RWPE1 (cell line): ENCODE results near the gene ANTXRL.
"Not testable (repeated sequence)": the region's sequence is repeated elsewhere in the genome, so short reads cannot be mapped to it uniquely, and the experiment has no call there.

Source experiments
- CTCF ChIA-PET: fragments of 350-600 bp; sonication (Branson Sonifier 250); formaldehyde crosslinking; extraction: SDS; loops from one replicate; lab custom pipeline; 2021; lab: Yijun Ruan, JAX
- POLR2A ChIA-PET: fragments of 400-600 bp; formaldehyde crosslinking; extraction: SDS; loops from one replicate; lab custom pipeline; 2020; ENCODE audit warnings: antibody characterized with exemption; ENCODE audit not compliant: low non-redundant PET; lab: Yijun Ruan, JAX
- DNase-seq: peaks from one replicate; pipeline ENCODE4 v3.0.0; 2012; ENCODE audit warnings: low spot score
- H3K27ac ChIP-seq: fragments of 450-650 bp; 2 replicates; pipeline ENCODE4 v1.5.1; 2017
- CTCF ChIP-seq: fragments of 450-650 bp; conservative IDR thresholded peaks from 2 replicates; pipeline ENCODE4 v1.5.1; 2017; ENCODE audit warnings: low read depth, mild to moderate bottlenecking

Gene ANTXRL

GRCh38 chr10:46326066-46326465 is 39.3 kb downstream of the ANTXRL start:
- no peak overlapping the region for H3K27ac ChIP-seq
- peak; percentile 10 for DNase-seq
- no peak for TF ChIP-seq CTCF
- POLR2A ChIA-PET = no interaction called here
- CTCF ChIA-PET = interaction anchor here (0.6 kb wide), 1 partner anchor 227 kb away, joined by 3 read pairs; no protein-coding TSS in a partner anchor

- no peak for DNase-seq
- CTCF ChIA-PET = interaction anchor here (0.6 kb wide), 1 partner anchor 226 kb away, joined by 3 read pairs; no protein-coding TSS in a partner anchor
- TF ChIP-seq CTCF = no peak
- POLR2A ChIA-PET = no interaction called here
- no peak overlapping the region for H3K27ac ChIP-seq
Measured at GRCh38 chr10:46326971-46327370, 40.2 kb downstream of the ANTXRL start.

GRCh38 chr10:46327685-46328084 is 40.9 kb downstream of the ANTXRL start:
- DNase-seq = no peak
- TF ChIP-seq CTCF = no peak
- POLR2A ChIA-PET = no interaction called here
- CTCF ChIA-PET = no interaction called here
- no peak overlapping the region for H3K27ac ChIP-seq

- H3K27ac ChIP-seq = no peak overlapping the region
- POLR2A ChIA-PET = no interaction called here
- CTCF ChIA-PET = no interaction called here
- no peak for DNase-seq
- no peak for TF ChIP-seq CTCF
Measured at GRCh38 chr10:46328853-46329689, 42.3 kb downstream of the ANTXRL start.

- CTCF ChIA-PET = no interaction called here
- no peak for TF ChIP-seq CTCF
- H3K27ac ChIP-seq = no peak overlapping the region
- POLR2A ChIA-PET = no interaction called here
- no peak for DNase-seq
Measured at GRCh38 chr10:46329690-46330016, 42.9 kb downstream of the ANTXRL start.

- ChIA-PET POLR2A (no interaction called here), CTCF (no interaction called here)
- DNase-seq = no peak
- no peak for TF ChIP-seq CTCF
- H3K27ac ChIP-seq = no peak overlapping the region
Measured at GRCh38 chr10:46330894-46331293, 44.1 kb downstream of the ANTXRL start.

GRCh38 chr10:46365484-46365883 is 78.7 kb downstream of the ANTXRL start:
- H3K27ac ChIP-seq, DNase-seq, POLR2A ChIA-PET, CTCF ChIA-PET: not testable (repeated sequence)

- H3K27ac ChIP-seq, POLR2A ChIA-PET, CTCF ChIA-PET: not testable (repeated sequence)
Measured at GRCh38 chr10:46367209-46367608, 80.4 kb downstream of the ANTXRL start.

GRCh38 chr10:46367666-46368240 is 81.0 kb downstream of the ANTXRL start:
- DNase-seq, H3K27ac ChIP-seq, CTCF ChIA-PET, POLR2A ChIA-PET: not testable (repeated sequence)

More at GRCh38 chr10:46367209-46367608, 80.4 kb downstream of the ANTXRL start:
- DNase-seq = not testable (repeated sequence)

- CTCF ChIA-PET, H3K27ac ChIP-seq, POLR2A ChIA-PET, DNase-seq: not testable (repeated sequence)
Measured at GRCh38 chr10:46368956-46369355, 82.2 kb downstream of the ANTXRL start.
